Astrocyte (in vitro differentiated cells and primary cell): Measurements from ENCODE around the gene S100A3.
"Not testable (repeated sequence)": the region's sequence is repeated elsewhere in the genome, so short reads cannot be mapped to it uniquely, and the experiment has no call there.

Source experiments
- EZH2 ChIP-seq: IDR thresholded peaks from 2 replicates; pipeline ENCODE4 v1.6.1; 2012; ENCODE audit warnings: mild to moderate bottlenecking, low read length, inconsistent platforms; ENCODE audit not compliant: insufficient read depth
- TF ChIP-seq, protein P1 (sequence below): IDR thresholded peaks from 2 replicates; pipeline ENCODE4 v1.5.1; 2011; ENCODE audit warnings: low read depth, mild to moderate bottlenecking, inconsistent platforms, low read length, moderate library complexity; ENCODE audit not compliant: insufficient read depth

DNA sequence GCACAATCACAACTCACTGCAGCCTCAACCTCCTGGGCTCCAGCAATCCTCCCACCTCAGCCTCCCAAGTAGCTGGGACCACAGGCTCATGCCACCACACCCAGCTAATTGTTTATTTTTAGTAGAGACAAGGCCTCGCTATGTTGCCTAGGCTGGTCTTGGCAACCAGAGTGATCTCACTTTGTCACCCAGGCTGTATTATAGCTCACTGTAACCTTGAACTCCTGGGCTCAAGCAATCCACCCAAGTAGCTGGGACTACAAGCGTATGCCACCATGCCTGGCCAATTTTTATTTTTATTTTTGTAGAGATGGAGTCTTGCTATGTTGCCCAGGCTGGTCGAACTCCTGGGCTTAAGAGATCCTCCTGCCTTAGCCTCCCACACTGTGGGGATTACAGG, 13.0 kb upstream of the S100A3 start:
- TF ChIP-seq, protein P1, sequence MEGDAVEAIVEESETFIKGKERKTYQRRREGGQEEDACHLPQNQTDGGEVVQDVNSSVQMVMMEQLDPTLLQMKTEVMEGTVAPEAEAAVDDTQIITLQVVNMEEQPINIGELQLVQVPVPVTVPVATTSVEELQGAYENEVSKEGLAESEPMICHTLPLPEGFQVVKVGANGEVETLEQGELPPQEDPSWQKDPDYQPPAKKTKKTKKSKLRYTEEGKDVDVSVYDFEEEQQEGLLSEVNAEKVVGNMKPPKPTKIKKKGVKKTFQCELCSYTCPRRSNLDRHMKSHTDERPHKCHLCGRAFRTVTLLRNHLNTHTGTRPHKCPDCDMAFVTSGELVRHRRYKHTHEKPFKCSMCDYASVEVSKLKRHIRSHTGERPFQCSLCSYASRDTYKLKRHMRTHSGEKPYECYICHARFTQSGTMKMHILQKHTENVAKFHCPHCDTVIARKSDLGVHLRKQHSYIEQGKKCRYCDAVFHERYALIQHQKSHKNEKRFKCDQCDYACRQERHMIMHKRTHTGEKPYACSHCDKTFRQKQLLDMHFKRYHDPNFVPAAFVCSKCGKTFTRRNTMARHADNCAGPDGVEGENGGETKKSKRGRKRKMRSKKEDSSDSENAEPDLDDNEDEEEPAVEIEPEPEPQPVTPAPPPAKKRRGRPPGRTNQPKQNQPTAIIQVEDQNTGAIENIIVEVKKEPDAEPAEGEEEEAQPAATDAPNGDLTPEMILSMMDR, result not testable (repeated sequence)
- TF ChIP-seq EZH2, result not testable (repeated sequence)
